Measurements from ENCODE around the gene IYD.

- no peak for TF ChIP-seq POLR2A (IDR thresholded peaks at IDR 0.05)
- TF ChIP-seq, protein P1, sequence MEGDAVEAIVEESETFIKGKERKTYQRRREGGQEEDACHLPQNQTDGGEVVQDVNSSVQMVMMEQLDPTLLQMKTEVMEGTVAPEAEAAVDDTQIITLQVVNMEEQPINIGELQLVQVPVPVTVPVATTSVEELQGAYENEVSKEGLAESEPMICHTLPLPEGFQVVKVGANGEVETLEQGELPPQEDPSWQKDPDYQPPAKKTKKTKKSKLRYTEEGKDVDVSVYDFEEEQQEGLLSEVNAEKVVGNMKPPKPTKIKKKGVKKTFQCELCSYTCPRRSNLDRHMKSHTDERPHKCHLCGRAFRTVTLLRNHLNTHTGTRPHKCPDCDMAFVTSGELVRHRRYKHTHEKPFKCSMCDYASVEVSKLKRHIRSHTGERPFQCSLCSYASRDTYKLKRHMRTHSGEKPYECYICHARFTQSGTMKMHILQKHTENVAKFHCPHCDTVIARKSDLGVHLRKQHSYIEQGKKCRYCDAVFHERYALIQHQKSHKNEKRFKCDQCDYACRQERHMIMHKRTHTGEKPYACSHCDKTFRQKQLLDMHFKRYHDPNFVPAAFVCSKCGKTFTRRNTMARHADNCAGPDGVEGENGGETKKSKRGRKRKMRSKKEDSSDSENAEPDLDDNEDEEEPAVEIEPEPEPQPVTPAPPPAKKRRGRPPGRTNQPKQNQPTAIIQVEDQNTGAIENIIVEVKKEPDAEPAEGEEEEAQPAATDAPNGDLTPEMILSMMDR (IDR thresholded peaks at IDR 0.05) = no peak
Measured at GRCh38 chr6:150435832-150436231, 67.0 kb downstream of the IYD start.

Data from breast epithelium (tissue), 3 donors.